OCI-LY3 (cell line): ENCODE data around the gene FSCB.
"Not testable (repeated sequence)": the region's sequence is repeated elsewhere in the genome, so short reads cannot be mapped to it uniquely, and the experiment has no call there.

Source experiments
- H2AFZ ChIP-seq: fragments of 200-600, 300-600 bp; shearing (Covaris generic); 2 replicates; pipeline ENCODE4 v1.6.0; 2014; ENCODE audit warnings: antibody characterized with exemption, low read depth, low read length
- H3K27ac ChIP-seq: fragments of 200-600, 300-600 bp; sonication (generic); 2 replicates; pipeline ENCODE4 v1.5.1; 2014; ENCODE audit warnings: mild to moderate bottlenecking, low read length, moderate library complexity, mixed read lengths
- H3K27me3 ChIP-seq: fragments of 200-600, 300-600 bp; sonication (generic); 2 replicates; pipeline ENCODE4 v1.6.1; 2014; ENCODE audit warnings: low read depth, low read length, mixed read lengths
- H3K36me3 ChIP-seq: fragments of 200-600, 300-600 bp; sonication (generic); replicated peaks from 2 replicates; pipeline ENCODE3; 2014; ENCODE audit warnings: low read depth, low read length, mixed read lengths
- H3K4me1 ChIP-seq: fragments of 300-600, 200-600 bp; sonication (generic); 2 replicates; pipeline ENCODE4 v1.6.1; 2014; ENCODE audit warnings: low read length, mixed read lengths
- H3K4me2 ChIP-seq: fragments of 200-600, 300-600 bp; sonication (generic); 2 replicates; pipeline ENCODE4 v1.6.1; 2014; ENCODE audit warnings: low read length, mixed read lengths
- H3K4me3 ChIP-seq: fragments of 300-600, 200-600 bp; sonication (generic); 2 replicates; pipeline ENCODE4 v1.5.1; 2014; ENCODE audit warnings: antibody characterized with exemption, mild to moderate bottlenecking, low read length, moderate library complexity
- H3K79me2 ChIP-seq: fragments of 300-600, 200-600 bp; shearing (Covaris generic); 2 replicates; pipeline ENCODE4 v1.6.1; 2014; ENCODE audit warnings: mild to moderate bottlenecking, low read length, mixed read lengths
- H3K9ac ChIP-seq: fragments of 300-600, 200-600 bp; shearing (Covaris generic); 2 replicates; pipeline ENCODE4 v1.6.0; 2014; ENCODE audit warnings: mild to moderate bottlenecking, low read length, moderate library complexity
- H3K9me3 ChIP-seq: fragments of 200-600, 300-600 bp; shearing (Covaris generic); 2 replicates; pipeline ENCODE4 v1.6.1; 2014; ENCODE audit warnings: low read length, mixed read lengths; ENCODE audit not compliant: insufficient read depth
- H4K20me1 ChIP-seq: fragments of 200-600, 300-600 bp; sonication (generic); 2 replicates; pipeline ENCODE4 v1.6.1; 2016; ENCODE audit warnings: low read length, mixed read lengths; ENCODE audit not compliant: insufficient read depth
- CTCF ChIP-seq: fragments of 200-600, 300-600 bp; sonication (generic); IDR thresholded peaks from 2 replicates; pipeline ENCODE4 v1.5.1; 2014; ENCODE audit warnings: antibody characterized with exemption, low read length, low read depth
- EZH2phosphoT487 ChIP-seq: fragments of 200-600 bp; shearing (Covaris generic); IDR thresholded peaks from 2 replicates; pipeline ENCODE4 v1.6.1; 2018; ENCODE audit warnings: antibody characterized with exemption, mixed run types, low read depth

The FSCB gene

GRCh38 chr14:44528180-44528579 lies 21.1 kb upstream of the FSCB start:
- Histone ChIP-seq H3K4me1 (no peaks in the 10 kb centered on the region), H3K9ac (no peak overlapping the region), H4K20me1 (no peaks in the 10 kb centered on the region), H3K4me2 (no peak overlapping the region), H3K27me3 (no peaks in the 10 kb centered on the region), H3K4me3 (no peak overlapping the region), H3K36me3 (no peaks in the 10 kb centered on the region), H2AFZ (no peak overlapping the region), H3K9me3 (no peaks in the 10 kb centered on the region), H3K27ac (no peak overlapping the region), H3K79me2 (no peaks in the 10 kb centered on the region)
- TF ChIP-seq CTCF = no peak
- no peak for TF ChIP-seq EZH2phosphoT487

GRCh38 chr14:44525237-44525636 lies 18.2 kb upstream of the FSCB start:
- Histone ChIP-seq H3K36me3 (no peaks in the 10 kb centered on the region), H4K20me1 (no peaks in the 10 kb centered on the region), H3K9ac (no peak overlapping the region), H3K4me2 (no peak overlapping the region), H3K27me3 (no peaks in the 10 kb centered on the region), H3K79me2 (no peaks in the 10 kb centered on the region), H3K27ac (no peak overlapping the region), H3K4me3 (no peak overlapping the region), H2AFZ (no peak overlapping the region), H3K4me1 (no peaks in the 10 kb centered on the region), H3K9me3 (no peaks in the 10 kb centered on the region)
- no peak for TF ChIP-seq EZH2phosphoT487
- TF ChIP-seq CTCF = no peak

- H2AFZ ChIP-seq, H3K4me2 ChIP-seq, H3K9ac ChIP-seq, H3K4me1 ChIP-seq, H4K20me1 ChIP-seq, H3K36me3 ChIP-seq, H3K79me2 ChIP-seq, H3K27ac ChIP-seq, H3K9me3 ChIP-seq, H3K27me3 ChIP-seq, H3K4me3 ChIP-seq: not testable (repeated sequence)
Observed at GRCh38 chr14:44515668-44516067, 8.6 kb upstream of the FSCB start.

- H3K36me3 ChIP-seq = no peaks in the 10 kb centered on the region
- H3K27ac ChIP-seq = no peak overlapping the region
- TF ChIP-seq CTCF = no peak
- no peak for TF ChIP-seq EZH2phosphoT487
- H2AFZ ChIP-seq = no peak overlapping the region
- no peaks in the 10 kb centered on the region for H3K9me3 ChIP-seq
- no peaks in the 10 kb centered on the region for H3K4me1 ChIP-seq
- H4K20me1 ChIP-seq = no peaks in the 10 kb centered on the region
- H3K27me3 ChIP-seq = no peaks in the 10 kb centered on the region
- H3K9ac ChIP-seq = no peak overlapping the region
- no peak overlapping the region for H3K4me3 ChIP-seq
- H3K4me2 ChIP-seq = no peak overlapping the region
- H3K79me2 ChIP-seq = no peaks in the 10 kb centered on the region
Observed at GRCh38 chr14:44508834-44509233, 1.8 kb upstream of the FSCB start.

GRCh38 chr14:44505588-44505987 lies 1.5 kb downstream of the FSCB start:
- Histone ChIP-seq H3K36me3 (no peaks in the 10 kb centered on the region), H3K4me3 (no peak overlapping the region), H2AFZ (no peak overlapping the region), H4K20me1 (no peaks in the 10 kb centered on the region), H3K27ac (no peak overlapping the region), H3K9me3 (no peaks in the 10 kb centered on the region), H3K9ac (no peak overlapping the region), H3K4me2 (no peak overlapping the region), H3K79me2 (no peaks in the 10 kb centered on the region), H3K27me3 (no peaks in the 10 kb centered on the region), H3K4me1 (no peaks in the 10 kb centered on the region)
- TF ChIP-seq CTCF (peak; percentile 32), EZH2phosphoT487 (no peak)
